MCF 10A (cell line): ENCODE measurements around the gene ERC2. TPM values are rescaled to one million over a fixed set of nuclear protein-coding genes. Genes with fewer than 3 reads are reported as not detected.

Experiments
- BruUV-seq: library from RNA; stranded (reverse); fragments of 400-500 nt; replicated peaks from 2 replicates; lab custom pipeline; 2021; lab: Mats Ljungman, UMichigan
- CTCF ChIA-PET: fragments of 300-600 bp; sonication (Branson Sonifier 250); formaldehyde crosslinking; extraction: SDS; loops from one replicate; lab custom pipeline; 2021; ENCODE audit warnings: antibody characterized with exemption, inconsistent platforms; lab: Yijun Ruan, JAX
- POLR2A ChIA-PET: fragments of 300-600, 350-650 bp; sonication (Branson Sonifier 250); formaldehyde crosslinking; extraction: SDS; loops from one replicate; lab custom pipeline; 2020; ENCODE audit warnings: antibody characterized with exemption, inconsistent platforms; lab: Yijun Ruan, JAX
- DNase-seq: peaks from one replicate; pipeline ENCODE4 v3.0.0-alpha.2; 2018; ENCODE audit not compliant: unreplicated experiment
- H3K27ac Mint-ChIP-seq: one replicate; pipeline ENCODE4 v1.8.0; 2022; ENCODE audit warnings: mild to moderate bottlenecking, low read depth, mixed read lengths; ENCODE audit not compliant: unreplicated experiment
- H3K27me3 Mint-ChIP-seq: one replicate; pipeline ENCODE4 v1.8.0; 2022; ENCODE audit warnings: mixed read lengths; ENCODE audit not compliant: insufficient read depth, unreplicated experiment
- H3K36me3 Mint-ChIP-seq: one replicate; pipeline ENCODE4 v1.8.0; 2022; ENCODE audit warnings: mild to moderate bottlenecking, moderate library complexity, mixed read lengths; ENCODE audit not compliant: insufficient read depth, unreplicated experiment
- H3K4me1 Mint-ChIP-seq: one replicate; pipeline ENCODE4 v1.8.0; 2022; ENCODE audit warnings: mixed read lengths; ENCODE audit not compliant: insufficient read depth, unreplicated experiment
- H3K4me3 Mint-ChIP-seq: one replicate; pipeline ENCODE4 v1.8.0; 2022; ENCODE audit warnings: mild to moderate bottlenecking, moderate library complexity, mixed read lengths; ENCODE audit not compliant: unreplicated experiment
- H3K9me3 Mint-ChIP-seq: one replicate; pipeline ENCODE4 v1.8.0; 2022; ENCODE audit warnings: mixed read lengths; ENCODE audit not compliant: unreplicated experiment
- CTCF ChIP-seq: fragments of 200-600 bp; IDR thresholded peaks from one replicate; pipeline ENCODE4 v1.8.0; 2022; ENCODE audit warnings: antibody characterized with exemption, mild to moderate bottlenecking; ENCODE audit not compliant: unreplicated experiment
- intact Hi-C: fragments of 100-400 bp; cut with micrococcal nuclease; formaldehyde crosslinking; loops from 2 replicates; pipeline ENCODE4 v1.14.1; 2022
- total RNA-seq: library from RNA; stranded (reverse); gene quantifications from 2 replicates; pipeline ENCODE4 v1.2.3, GENCODE V29; 2022

ERC2 gene
- total RNA-seq, 1 experiment from 2014 or later = 0.42 TPM

- CTCF ChIA-PET = interaction anchor here (0.6 to 1.1 kb wide), 5 partner anchors 15 to 1774 kb away, joined by 3 to 6 read pairs (median 3); no protein-coding TSS in a partner anchor
Observed at GRCh38 chr3:55546866-55547669, 921.2 kb downstream of the ERC2 start.

GRCh38 chr3:55545995-55546394 is 922.3 kb downstream of the ERC2 start:
- H3K4me3 Mint-ChIP-seq = no peak overlapping the region
- H3K4me1 Mint-ChIP-seq = no peaks in the 10 kb centered on the region
- ChIA-PET CTCF (interaction anchor here (0.6 kb wide), 1 partner anchor 175 kb away, joined by 3 read pairs; no protein-coding TSS in a partner anchor), POLR2A (no interaction called here)
- intact Hi-C loops = no loop called here
- no peak overlapping the region for H3K27ac Mint-ChIP-seq
- DNase-seq = no peak
- TF ChIP-seq CTCF = no peak
- peaks cover 31% of the 10 kb centered on the region for H3K27me3 Mint-ChIP-seq
- no peaks in the 10 kb centered on the region for H3K9me3 Mint-ChIP-seq
- H3K36me3 Mint-ChIP-seq = no peaks in the 10 kb centered on the region
- no TSS peak for BruUV-seq

More at GRCh38 chr3:55546866-55547669, 921.2 kb downstream of the ERC2 start:
- Mint-ChIP-seq H3K9me3 (no peaks in the 10 kb centered on the region), H3K4me3 (no peak overlapping the region), H3K27ac (no peak overlapping the region), H3K27me3 (peaks cover 28% of the 10 kb centered on the region), H3K36me3 (no peaks in the 10 kb centered on the region), H3K4me1 (no peaks in the 10 kb centered on the region)
- no TSS peak for BruUV-seq
- POLR2A ChIA-PET = interaction anchor here (0.7 kb wide), 1 partner anchor 96 kb away, joined by 4 read pairs; no protein-coding TSS in a partner anchor
- no peak for DNase-seq
- no peak for TF ChIP-seq CTCF
- intact Hi-C loops = no loop called here

DNA sequence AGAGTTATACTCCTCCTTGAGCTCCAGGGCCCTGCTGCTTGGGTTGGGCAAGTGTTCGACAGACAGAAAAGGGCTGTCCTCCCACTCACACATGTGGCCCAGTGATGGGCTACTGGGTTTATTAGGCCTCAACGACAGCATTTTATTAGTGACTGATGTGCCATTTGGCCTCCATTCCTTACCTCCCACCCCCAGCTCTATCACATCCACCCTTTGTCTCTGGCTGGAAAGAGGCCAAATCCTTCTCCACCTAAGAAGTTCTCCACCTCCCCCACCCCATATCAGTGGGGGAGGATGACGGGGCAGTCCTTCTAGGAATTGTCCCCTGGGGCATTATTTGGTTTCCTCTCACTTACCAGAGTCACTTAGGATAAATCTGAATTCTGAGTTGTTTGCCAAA is 924.0 kb downstream of the ERC2 start:
- Mint-ChIP-seq H3K4me1 (no peaks in the 10 kb centered on the region), H3K9me3 (no peaks in the 10 kb centered on the region), H3K4me3 (no peak overlapping the region), H3K36me3 (no peaks in the 10 kb centered on the region), H3K27ac (no peak overlapping the region), H3K27me3 (peaks cover 31% of the 10 kb centered on the region)
- intact Hi-C loops = no loop called here
- TF ChIP-seq CTCF = no peak
- BruUV-seq = no TSS peak
- POLR2A ChIA-PET = interaction anchor here (0.6 kb wide), 1 partner anchor 49 kb away, joined by 3 read pairs; no protein-coding TSS in a partner anchor
- DNase-seq = no peak
- CTCF ChIA-PET = no interaction called here

- no TSS peak for BruUV-seq
- H3K4me1 Mint-ChIP-seq = no peaks in the 10 kb centered on the region
- POLR2A ChIA-PET = no interaction called here
- no peak for DNase-seq
- intact Hi-C loops = no loop called here
- CTCF ChIA-PET = interaction anchor here (0.6 to 0.7 kb wide), 2 partner anchors 139 to 221 kb away, joined by 3 to 4 read pairs; no protein-coding TSS in a partner anchor
- H3K9me3 Mint-ChIP-seq = no peaks in the 10 kb centered on the region
- no peak for TF ChIP-seq CTCF
- no peak overlapping the region for H3K27ac Mint-ChIP-seq
- H3K27me3 Mint-ChIP-seq = peaks cover 31% of the 10 kb centered on the region
- H3K4me3 Mint-ChIP-seq = no peak overlapping the region
- H3K36me3 Mint-ChIP-seq = no peaks in the 10 kb centered on the region
Observed at GRCh38 chr3:55543181-55543614, 925.1 kb downstream of the ERC2 start.
